ENCODE results near the gene MTAP. TPM values are rescaled to one million over a fixed set of nuclear protein-coding genes. Genes with fewer than 3 reads are reported as not detected.

The MTAP gene
- polyA plus RNA-seq, 3 donors: 33.7 to 46.5 (median 43.6) TPM

DNA sequence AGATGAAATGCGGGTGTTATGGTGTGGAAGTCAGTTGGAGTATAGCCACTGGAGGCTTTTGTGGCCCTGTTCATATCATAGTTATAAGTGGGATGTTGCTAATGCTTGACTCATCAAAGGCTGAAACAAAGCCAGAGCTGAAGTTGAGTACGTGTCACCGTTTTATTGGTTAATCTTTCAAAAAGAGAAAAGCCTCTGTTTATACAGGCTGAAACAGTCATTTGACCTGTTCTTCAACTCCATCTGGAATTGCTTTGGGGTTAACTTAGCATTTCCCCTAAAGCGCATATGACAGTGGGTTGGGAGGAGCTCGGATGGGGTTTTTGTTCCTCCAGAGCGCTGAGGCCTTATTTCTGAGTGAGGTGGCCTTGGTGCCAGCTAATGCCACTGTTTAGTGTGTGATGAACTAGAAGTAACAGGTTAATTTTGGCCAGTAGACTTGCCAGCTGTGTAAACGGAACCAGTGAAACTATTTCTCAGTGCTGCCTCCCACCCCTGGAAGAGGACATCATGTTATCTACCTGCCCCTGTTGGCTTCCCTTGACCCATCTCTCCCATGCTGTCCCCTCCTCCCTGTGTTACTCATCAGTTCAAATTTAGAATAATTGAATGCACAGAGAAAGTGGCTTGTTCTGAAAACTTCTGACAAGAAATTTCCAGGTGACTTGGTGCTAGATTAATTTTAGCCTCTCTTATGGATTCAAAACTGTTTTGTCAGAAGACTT, 34.2 kb downstream of the MTAP start:
- DNase-seq: no peak

DNA sequence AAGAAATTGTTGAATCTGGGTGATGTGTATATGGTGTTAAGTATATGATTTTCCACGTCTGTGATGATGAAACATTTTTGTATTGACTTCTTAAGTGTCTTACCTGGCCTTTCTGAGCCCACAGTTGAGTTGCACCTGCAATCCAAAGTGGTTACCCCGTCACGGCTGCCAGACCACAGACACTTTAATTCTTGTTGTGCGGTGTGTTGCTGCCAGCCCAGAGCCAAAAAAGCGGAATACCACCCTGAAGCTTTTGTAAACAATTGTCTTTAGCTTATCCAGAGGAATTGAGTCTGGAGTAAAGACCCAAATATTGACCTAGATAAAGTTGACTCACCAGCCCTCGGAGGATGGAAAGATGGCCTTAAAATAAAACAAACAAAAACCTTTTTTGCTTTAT, 35.1 kb downstream of the MTAP start:
- no peak for DNase-seq

DNA sequence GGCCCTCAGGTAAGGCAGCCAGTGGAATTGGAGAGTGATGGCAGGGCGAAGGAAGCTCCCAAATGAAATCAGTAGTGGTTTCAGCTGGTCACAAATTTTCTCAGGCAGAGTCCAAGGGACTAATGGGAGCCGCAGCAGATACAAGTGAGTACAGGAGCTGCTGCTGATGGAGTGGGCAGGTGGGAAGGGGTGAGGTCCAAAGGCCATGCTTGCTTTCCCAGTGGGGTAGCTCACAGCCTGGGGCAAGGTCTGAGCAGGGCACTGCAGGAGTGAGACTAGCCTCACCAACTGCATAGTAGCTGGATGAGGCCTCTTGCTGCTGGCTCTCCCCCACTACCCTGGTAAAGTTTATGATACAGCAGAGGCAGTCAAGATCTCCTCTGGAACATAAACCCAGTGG, 38.2 kb downstream of the MTAP start:
- DNase-seq: no peak

DNA sequence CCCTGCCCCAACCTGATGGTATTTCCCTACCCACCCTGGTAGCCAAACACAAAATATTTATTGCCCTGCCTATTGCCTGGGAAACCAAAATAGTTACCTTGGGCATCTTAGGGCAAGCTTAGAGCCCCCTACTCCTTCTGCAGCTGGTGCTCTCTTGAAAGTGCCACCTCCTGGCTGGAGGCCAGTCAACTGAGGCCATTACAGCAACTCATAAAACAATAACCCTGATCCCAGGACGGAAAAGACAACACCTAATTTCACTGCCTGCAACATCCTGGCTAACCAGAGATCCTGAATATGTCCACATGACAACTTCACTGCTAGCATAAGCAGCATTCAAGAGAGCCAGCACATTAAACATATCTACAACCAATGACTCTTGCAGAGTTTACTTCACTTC, 38.7 kb downstream of the MTAP start:
- DNase-seq: no peak

DNA sequence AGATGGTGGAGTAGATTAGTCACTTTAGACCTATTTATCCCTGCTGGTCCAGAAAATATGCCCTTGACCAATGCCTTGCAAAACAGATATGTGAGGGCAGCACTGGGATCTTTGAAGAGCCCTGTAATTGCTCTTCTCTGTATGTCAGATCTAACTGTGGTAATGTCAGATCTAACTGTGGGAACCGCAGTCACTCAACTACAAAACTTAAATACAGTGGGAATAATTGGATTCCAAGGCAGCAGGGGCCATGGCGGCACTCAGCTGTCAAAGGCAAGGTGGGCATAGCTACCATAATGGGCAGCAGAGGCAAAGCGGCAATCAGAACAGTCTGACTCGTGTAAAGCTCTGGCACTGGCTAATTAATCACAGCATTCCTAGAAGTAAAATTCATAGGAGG, 46.2 kb downstream of the MTAP start:
- DNase-seq: no peak

DNA sequence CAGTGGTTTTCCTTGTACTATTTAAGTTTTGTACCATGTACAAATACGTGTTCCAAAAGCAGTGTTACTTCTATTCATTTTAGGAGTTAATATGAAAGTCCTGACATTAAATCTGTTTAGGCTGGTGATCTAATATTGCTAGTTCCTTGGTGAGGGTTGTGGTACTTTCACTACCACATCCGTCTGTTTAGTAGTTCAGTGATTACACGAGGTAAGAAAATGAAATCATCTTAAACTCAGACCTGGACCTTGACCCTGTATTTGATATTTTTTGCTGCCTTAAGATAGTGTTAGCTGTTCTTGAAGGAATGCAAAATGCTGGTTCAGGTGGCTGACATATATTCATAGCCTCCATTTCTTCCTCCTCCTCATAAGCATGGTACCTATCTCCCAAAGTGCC, 50.3 kb downstream of the MTAP start:
- DNase-seq: no peak

DNA sequence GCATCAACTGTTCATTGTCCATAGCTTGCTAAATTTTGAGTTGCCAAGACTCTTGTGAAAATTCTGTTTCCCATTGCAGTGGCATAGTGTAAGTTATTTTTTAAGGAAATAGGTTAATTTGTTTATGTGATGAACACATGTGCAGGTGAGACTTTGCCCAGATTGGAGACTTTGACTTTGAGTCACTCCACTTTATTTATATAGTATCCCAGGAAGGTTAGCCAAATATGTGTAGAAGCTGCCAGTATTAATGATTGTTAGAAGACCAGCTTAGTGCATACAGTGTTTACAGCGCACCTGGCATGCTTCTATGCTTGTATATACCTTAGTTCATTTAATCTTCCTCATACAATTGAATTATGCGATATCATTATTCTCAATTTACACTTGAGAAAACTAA, 51.0 kb downstream of the MTAP start:
- no peak for DNase-seq

DNA sequence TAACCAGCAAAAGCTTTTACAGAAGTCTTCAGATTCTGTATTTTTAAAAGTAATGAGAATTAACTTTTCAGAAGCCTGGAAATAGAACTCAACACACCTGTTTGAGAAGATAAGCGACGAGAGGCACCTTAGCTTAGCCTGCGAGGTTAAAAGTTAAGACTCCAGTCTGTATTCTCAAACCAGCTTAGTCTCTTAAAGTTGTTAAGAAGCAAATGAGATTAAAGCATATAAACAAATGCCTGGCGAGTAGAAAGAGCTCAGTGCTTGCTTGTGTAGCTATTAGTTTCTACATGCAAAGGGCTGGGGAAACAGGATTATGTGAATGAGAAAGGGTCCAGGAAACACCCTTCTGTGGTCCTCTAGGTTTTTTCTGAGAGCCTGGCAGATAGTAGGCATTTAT, 51.7 kb downstream of the MTAP start:
- no peak for DNase-seq

DNA sequence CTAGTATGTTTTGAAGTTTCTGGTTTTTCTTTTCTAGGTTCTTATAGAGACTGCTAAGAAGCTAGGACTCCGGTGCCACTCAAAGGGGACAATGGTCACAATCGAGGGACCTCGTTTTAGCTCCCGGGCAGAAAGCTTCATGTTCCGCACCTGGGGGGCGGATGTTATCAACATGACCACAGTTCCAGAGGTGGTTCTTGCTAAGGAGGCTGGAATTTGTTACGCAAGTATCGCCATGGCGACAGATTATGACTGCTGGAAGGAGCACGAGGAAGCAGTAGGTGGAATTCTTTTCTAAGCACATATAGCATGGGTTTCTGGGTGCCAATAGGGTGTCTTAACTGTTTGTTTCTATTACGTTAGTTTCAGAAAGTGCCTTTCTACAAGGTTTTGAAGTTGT, 52.2 kb downstream of the MTAP start:
- no peak for DNase-seq

DNA sequence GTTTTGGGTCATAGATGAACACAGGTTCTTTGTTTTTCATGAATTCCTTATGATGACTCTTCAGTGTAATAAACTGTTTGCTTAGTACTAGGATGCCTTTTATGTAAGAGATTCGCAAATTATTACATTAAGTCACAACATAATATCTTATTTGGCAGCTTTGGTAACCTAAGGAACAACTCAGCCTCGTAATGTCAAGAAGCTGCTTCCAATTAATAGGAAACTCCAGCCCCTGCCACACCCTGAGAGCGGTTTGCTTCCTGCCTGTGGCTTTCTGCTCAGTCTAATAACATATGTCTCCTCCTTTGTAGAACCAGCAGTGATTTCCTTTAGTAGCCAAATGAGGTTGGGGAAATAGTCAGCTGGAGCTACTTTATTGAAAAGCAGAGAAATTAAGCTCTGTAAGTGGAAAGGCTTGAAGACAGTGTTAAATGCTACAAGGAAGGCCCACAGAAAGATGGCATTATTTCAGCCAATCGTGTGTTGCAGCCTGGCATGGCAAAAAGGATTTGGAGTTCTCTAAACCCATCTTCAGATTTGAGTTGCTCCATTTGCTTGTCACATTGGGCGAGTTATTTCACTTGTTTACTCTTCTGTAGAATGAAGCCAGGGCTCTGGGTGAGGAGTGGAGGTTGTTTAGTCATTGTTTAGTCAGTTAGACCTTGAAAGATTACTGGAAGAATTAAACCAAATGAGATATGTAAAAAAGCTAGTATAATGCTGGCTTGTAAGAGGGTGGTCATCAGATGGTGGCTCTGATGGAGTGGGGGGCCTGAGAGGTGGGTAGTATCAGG, 54.1 kb downstream of the MTAP start:
- no peak for DNase-seq

DNA sequence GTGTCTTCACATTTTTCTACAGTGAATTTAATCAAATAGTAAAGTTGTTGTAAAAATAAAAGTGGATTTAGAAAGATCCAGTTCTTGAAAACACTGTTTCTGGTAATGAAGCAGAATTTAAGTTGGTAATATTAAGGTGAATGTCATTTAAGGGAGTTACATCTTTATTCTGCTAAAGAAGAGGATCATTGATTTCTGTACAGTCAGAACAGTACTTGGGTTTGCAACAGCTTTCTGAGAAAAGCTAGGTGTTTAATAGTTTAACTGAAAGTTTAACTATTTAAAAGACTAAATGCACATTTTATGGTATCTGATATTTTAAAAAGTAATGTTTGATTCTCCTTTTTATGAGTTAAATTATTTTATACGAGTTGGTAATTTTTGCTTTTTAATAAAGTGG, 60.4 kb downstream of the MTAP start:
- no peak for DNase-seq

DNA sequence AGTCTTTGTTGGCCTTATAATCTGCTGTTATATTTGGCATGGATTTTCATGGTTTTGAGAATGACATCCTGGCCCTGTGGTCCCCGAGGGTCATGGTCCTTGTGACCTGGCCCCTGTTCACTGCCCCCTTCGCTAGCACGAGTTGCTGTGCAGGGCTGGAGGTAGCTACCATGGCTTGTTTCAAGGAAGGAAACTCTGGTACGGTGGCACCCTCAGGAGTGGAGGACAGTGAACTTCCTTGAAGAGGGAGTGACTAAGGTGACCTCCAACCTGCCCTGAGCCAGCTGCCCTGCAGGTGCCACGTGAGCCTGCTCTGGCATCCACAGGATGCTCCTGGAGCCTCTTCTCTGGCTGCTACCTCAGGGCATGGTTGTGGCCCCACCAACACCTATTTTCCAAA, 62.1 kb downstream of the MTAP start:
- DNase-seq: no peak

DNA sequence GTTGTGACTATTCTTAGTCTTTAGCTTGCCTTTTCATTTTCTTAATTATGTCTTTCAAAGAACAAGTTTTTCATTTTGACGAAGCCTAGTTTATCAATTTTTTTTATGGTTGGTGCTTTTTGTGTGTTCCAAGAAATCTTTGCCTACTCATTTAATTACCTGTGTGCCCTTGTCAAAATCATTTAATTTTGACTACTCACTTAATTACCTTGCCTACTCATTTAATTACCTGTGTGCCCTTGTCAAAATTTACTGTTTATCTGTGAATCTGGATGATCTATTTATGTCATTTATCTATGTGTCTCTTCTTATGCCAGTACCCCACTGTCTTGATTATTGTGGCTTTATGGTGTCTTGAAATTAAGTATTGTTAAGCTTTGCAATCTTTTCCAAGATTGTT, 63.9 kb downstream of the MTAP start:
- DNase-seq: no peak

DNA sequence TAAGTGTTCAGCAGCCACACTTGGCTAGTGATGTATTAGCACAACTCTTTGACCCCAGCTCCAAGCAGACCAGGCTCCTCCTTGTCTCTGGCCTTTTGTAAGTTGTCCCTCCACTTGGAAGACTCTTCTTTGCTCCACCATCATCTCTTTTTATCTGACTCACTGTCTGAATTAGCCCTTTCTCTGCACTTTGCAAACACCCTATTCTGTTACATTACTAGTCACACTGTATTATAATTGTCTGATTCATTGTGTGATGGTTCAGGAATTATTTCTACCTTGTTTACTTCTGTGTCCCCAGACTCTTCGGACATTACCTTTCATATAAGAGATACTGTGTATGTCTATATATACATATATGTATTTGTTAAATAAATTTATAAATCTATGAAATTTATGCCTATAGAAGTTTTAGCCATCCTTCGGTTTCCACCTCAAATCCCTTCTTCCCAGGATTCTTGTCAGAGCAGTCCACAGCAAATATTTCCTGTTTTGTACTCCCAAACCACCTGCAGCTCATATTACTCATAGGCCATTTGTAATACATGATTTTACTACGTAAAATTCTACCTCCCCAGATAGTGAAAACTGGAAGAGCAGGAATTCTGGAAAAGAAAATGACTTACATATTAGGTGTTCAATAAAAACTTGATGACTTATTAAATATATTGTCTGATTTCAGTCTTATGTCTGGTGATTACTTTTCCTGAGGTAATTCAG, 69.0 kb downstream of the MTAP start:
- DNase-seq: no peak

DNA sequence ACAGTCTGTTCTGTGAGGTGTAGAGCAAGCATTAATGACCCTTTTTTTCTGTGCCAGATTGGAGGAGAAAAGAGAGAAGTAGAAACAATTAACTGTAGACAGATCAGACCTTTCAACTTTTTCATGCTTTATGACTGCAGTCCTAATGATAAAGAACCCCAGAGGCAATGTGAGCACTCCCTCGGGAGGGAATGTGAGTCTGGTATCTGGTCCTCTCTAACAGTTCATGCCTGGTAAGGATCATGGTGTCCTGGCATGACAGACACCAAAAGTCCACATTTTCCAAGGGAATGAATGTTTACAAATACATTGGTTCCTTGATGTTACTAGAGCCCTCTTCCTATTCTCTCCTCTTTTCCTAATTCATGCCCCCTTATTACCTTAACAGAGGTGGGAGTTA, 70.3 kb downstream of the MTAP start:
- no peak for DNase-seq

DNA sequence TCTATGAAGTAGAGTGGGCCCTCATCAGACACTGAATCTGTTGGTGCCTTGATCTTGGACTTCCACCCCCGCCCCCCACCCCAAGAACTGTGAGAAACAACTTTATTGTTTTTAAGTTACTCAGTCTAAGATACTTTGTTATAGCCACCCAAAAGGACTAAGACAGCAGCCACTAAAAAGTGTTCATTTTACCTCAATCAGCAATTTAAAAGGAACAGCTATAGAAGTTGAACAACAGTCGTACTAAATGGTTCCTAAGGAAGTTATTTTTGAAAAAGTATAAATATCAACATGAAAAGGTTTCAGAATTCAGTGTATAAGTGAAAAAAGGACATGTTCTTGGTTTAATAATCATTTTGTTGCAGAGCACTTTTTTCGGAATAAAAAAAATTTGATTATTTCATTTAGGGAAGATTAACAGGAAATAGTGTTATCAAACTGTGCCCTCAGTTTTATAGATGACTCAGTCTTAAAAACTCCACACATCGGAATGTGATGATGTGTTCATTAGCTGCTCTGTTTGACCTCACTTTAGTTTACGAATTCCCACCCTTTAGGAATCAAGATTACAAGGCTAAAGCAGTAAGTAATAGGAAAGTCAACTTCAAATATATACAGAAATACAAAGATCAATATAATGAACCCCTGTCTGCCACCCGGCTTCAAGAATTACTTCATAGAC, 71.2 kb downstream of the MTAP start:
- DNase-seq: no peak

DNA sequence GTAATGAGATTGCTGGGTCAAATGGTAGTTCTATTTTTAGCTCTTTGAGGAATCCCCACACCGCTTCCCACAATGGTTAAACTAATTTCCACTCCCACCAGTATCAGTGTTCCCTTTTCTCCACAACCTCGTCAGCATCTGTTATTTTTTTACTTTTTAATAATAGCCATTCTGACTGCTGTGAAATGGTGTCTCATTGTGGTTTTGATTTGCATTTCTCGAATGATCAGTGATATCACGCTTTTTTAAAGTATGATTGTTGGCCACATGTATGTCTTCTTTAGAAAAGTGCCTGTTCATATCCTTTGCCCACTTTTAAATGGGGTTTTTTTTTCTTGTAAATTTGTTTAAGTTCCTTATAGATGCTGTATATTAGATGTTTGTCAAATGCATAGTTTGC, 73.5 kb downstream of the MTAP start:
- DNase-seq: no peak

DNA sequence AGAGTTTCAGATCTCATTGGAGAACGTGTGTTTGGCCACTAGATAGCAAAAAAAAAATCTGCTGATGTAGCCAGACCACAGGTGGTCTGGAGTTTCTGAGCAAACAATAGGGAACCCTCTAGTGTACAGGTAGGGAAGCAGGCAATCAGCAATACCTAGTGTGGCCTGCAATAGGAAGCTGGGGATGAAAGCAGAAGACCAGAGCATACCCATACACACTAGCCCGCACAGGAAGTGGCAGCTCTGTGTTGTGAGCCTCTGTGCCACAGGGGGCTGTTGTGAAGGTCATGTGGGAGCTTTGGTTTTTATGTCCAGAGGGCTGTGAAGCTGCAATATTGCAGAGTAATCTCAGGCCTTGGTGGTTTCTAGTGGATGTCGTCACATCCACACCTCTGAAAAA, 81.2 kb downstream of the MTAP start:
- DNase-seq: no peak

DNA sequence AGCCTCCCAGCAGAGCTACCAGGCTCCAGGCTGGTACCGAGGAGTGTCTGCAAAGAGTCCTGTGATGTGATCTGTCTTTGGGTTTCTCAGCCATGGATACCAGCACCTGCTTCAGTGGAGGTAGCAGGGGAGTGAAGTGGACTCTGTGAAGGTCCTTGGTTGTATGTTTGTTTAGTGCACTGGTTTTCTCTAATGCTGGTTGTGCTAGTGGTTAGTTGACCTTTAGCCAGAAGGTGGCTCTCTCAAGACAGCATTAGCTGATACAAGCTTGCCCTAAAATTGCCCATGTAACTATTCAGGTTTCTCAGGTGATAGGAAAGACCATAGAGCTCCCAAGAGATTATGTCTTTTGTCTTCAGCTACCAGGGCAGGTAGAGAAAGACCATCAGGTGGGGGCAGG, 87.2 kb downstream of the MTAP start:
- DNase-seq: no peak

DNA sequence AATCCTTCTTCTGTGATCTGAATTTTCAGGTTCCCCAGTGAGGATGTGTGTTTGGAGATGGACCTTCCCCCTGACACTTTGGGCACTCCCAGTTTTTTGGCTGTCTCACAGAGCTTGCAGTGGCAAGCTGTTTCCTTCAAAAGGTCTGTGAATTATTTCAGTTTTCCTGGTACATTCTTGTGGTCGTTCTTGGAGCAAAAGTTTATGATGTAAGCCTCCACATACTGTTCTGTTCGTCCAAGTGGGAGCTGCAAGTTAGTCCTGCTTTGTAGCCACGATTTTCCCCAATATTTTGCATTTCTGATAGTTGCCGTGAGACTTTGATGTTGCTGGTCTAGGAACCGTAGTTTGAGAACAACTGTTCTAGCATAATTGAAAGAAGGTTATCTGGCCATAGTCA, 88.3 kb downstream of the MTAP start:
- DNase-seq: no peak

DNA sequence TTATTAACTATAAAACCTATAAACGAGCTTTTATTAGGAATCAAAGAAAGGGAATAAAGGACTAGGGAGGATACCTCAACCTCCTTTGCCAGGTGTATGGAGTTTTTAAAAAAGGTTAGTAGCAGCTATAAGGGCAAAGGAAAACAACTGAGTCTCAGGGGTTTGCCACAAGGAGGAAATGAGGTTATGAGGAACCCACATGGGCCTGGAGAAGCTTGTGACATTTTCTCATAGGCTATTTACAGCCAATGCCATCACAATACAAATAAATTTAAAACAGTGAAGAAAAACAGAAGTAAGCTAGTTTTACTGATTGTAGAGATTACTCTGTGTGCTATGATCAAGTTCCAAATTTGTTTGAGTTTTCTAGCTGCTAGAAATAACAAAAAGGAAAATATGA, 99.1 kb downstream of the MTAP start:
- DNase-seq: no peak

DNA sequence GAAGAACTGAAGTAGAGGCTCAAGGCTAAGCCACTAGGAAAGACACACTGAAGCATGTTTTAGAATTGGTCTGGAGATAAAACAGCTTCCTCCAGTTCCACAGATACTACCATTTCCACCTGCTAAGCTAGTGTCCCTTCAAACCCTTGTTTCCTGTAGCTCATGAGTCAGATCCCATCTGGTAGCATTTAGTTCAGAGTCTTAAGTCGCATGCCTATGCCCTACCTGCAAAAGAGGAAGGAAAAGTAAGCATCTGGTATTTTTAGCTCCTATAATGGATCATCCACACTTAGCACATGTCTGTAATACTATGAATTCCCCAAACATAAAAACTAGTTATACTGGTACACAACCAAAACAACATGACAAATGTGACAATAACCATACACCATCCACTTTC, 99.7 kb downstream of the MTAP start:
- DNase-seq: no peak

Data from renal pelvis (tissue), 4 donors.